ENCODE results near the gene MSN. TPM values are rescaled to one million over a fixed set of nuclear protein-coding genes. Genes with fewer than 3 reads are reported as not detected.

Gene MSN
- total and polyA plus RNA-seq, 4 donors, result 168 to 399 (median 299) TPM

DNA sequence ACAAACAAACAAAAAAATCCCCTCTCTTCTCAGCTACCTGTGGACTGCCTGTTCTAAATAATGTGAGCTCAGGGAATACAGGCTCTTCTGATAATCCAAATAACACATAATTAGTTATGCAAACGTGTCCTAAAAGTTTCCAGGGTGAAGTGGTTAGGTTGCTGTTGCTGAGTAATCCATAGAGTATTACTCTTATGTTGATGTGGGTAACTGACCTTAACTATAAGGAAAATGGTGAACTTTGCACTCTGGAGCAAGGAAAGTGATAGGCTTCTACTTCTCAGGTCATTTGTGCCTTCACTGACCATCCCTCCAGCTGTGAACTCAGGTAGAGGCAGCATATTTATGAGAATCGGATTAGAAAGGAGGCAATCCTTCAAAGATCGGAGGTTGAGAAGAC lies 19.9 kb downstream of the MSN start:
- Histone ChIP-seq H3K4me3 (no peak overlapping the region), H3K27ac (ENCODE audit: low read depth in 1 of 2, low read length in 1 of 2) (no peak overlapping the region), H3K4me1 (ENCODE audit: control insufficient read depth in 5 of 5, insufficient read depth in 5 of 5, low read length in 5 of 5) (peaks cover 0 to 68% (median 8%) of the 10 kb centered on the region in 5 donors), H3K9ac (ENCODE audit: insufficient read depth in 1 of 2, low read length in 2 of 2) (no peak overlapping the region), H3K36me3 (ENCODE audit: control insufficient read depth in 4 of 4, insufficient read depth in 4 of 4, low read length in 4 of 4) (peaks cover 0 to 3% (median under 1%) of the 10 kb centered on the region in 4 donors), H3K27me3 (ENCODE audit: control insufficient read depth in 3 of 3, insufficient read depth in 3 of 3, low read length in 2 of 3) (no peaks in the 10 kb centered on the region), H3K9me3 (ENCODE audit: control insufficient read depth in 4 of 4, insufficient read depth in 3 of 4, low read length in 3 of 4) (no peaks in the 10 kb centered on the region)
- no peak for TF ChIP-seq CTCF (IDR thresholded peaks at IDR 0.05; ENCODE audit: control extremely low read depth, extremely low read depth)
- WGBS, 2 donors, result 67 to 78% methylated on average over 3 of the region's 3 CpGs
- ATAC-seq (ENCODE audit: insufficient read depth, low FRiP score) (no peak), DNase-seq (no peak)

DNA sequence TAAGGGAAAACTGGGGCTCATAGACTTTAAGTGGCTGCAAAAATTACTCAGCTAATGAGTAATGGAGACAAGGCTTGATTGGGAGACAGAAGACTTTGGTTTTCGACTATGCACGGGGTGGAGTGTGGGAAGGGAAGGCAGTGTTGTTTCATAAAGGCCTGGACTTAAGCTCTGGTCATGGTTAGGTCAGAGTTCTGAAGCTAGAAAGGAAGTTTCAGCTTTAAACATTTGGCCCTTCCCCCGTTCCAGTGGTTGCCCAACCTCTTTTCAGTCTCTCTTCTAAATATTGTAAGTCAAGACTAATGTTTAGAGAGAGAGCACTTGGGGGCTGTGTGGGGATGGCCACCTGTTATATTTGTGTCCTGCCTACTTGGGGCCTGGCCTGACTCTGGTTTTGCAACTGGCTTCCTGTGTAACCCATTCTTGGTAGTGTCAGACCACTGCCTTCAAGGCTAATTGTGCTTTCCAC lies 21.0 kb downstream of the MSN start:
- Histone ChIP-seq H3K9ac (ENCODE audit: insufficient read depth in 1 of 2, low read length in 2 of 2) (no peak overlapping the region), H3K27ac (ENCODE audit: low read depth in 1 of 2, low read length in 1 of 2) (peak overlapping the region; percentile 74 to 82), H3K36me3 (ENCODE audit: control insufficient read depth in 4 of 4, insufficient read depth in 4 of 4, low read length in 4 of 4) (peaks cover 0 to 3% (median 0%) of the 10 kb centered on the region in 4 donors), H3K4me3 (no peak overlapping the region), H3K4me1 (ENCODE audit: control insufficient read depth in 5 of 5, insufficient read depth in 5 of 5, low read length in 5 of 5) (peaks cover 0 to 61% (median 8%) of the 10 kb centered on the region in 5 donors), H3K27me3 (ENCODE audit: control insufficient read depth in 3 of 3, insufficient read depth in 3 of 3, low read length in 2 of 3) (no peaks in the 10 kb centered on the region), H3K9me3 (ENCODE audit: control insufficient read depth in 4 of 4, insufficient read depth in 3 of 4, low read length in 3 of 4) (no peaks in the 10 kb centered on the region)
- WGBS, 2 donors, result 2 to 26% methylated on average over 3 of the region's 3 CpGs
- DNase-seq (no peak), ATAC-seq (ENCODE audit: insufficient read depth, low FRiP score) (no peak)
- TF ChIP-seq CTCF (IDR thresholded peaks at IDR 0.05; ENCODE audit: control extremely low read depth, extremely low read depth), result no peak

GRCh38 chrX:65689377-65689776 lies 21.9 kb downstream of the MSN start:
- no peak for TF ChIP-seq CTCF (IDR thresholded peaks at IDR 0.05; ENCODE audit: control extremely low read depth, extremely low read depth)
- H3K4me1 ChIP-seq (ENCODE audit: control insufficient read depth in 5 of 5, insufficient read depth in 5 of 5, low read length in 5 of 5), result peaks cover 0 to 63% (median 8%) of the 10 kb centered on the region in 5 donors
- peak overlapping the region; percentile 39 to 82 for H3K27ac ChIP-seq (ENCODE audit: low read depth in 1 of 2, low read length in 1 of 2)
- no peaks in the 10 kb centered on the region for H3K9me3 ChIP-seq (ENCODE audit: control insufficient read depth in 4 of 4, insufficient read depth in 3 of 4, low read length in 3 of 4)
- DNase-seq (no peak), ATAC-seq (ENCODE audit: insufficient read depth, low FRiP score) (no peak)
- 72 to 83% methylated on average over 2 of the region's 2 CpGs for WGBS, 2 donors
- H3K9ac ChIP-seq (ENCODE audit: insufficient read depth in 1 of 2, low read length in 2 of 2), result no peak overlapping the region
- H3K36me3 ChIP-seq (ENCODE audit: control insufficient read depth in 4 of 4, insufficient read depth in 4 of 4, low read length in 4 of 4), result peaks cover 0 to 3% (median 0%) of the 10 kb centered on the region in 4 donors
- H3K27me3 ChIP-seq (ENCODE audit: control insufficient read depth in 3 of 3, insufficient read depth in 3 of 3, low read length in 2 of 3), result no peaks in the 10 kb centered on the region
- H3K4me3 ChIP-seq, result no peak overlapping the region

All from lung (tissue), 12 donors.